Activated naive CD4-positive, alpha-beta T cell treated with anti-CD3 and anti-CD28 coated beads, Interleukin-2, amount 10 ng/mL, durations not matched to agents 7 days and 5 days (primary cell): ENCODE data around the gene GLT8D2.

ENCODE experiments used
- CTCF ChIA-PET: fragments of 350-600 bp; sonication (Branson Sonifier 250); formaldehyde crosslinking; loops from one replicate; lab custom pipeline; 2021; ENCODE audit warnings: antibody characterized with exemption; lab: Charles Lee
- DNase-seq: peaks from one replicate; pipeline ENCODE4 v3.0.0-alpha.2; 2020
- H3K27ac Mint-ChIP-seq: one replicate; pipeline ENCODE4 v1.8.0; 2021; ENCODE audit warnings: mild to moderate bottlenecking, moderate library complexity, mixed read lengths
- H3K27me3 Mint-ChIP-seq: one replicate; pipeline ENCODE4 v1.8.0; 2021; ENCODE audit warnings: mild to moderate bottlenecking, mixed read lengths
- H3K36me3 Mint-ChIP-seq: one replicate; pipeline ENCODE4 v1.8.0; 2021; ENCODE audit warnings: mixed read lengths
- H3K4me1 Mint-ChIP-seq: one replicate; pipeline ENCODE4 v1.8.0; 2021; ENCODE audit warnings: mixed read lengths
- H3K4me3 Mint-ChIP-seq: one replicate; pipeline ENCODE4 v1.8.0; 2021; ENCODE audit warnings: mild to moderate bottlenecking, moderate library complexity, mixed read lengths
- H3K9me3 Mint-ChIP-seq: one replicate; pipeline ENCODE4 v1.8.0; 2021; ENCODE audit warnings: mixed read lengths

The GLT8D2 gene, protein sequence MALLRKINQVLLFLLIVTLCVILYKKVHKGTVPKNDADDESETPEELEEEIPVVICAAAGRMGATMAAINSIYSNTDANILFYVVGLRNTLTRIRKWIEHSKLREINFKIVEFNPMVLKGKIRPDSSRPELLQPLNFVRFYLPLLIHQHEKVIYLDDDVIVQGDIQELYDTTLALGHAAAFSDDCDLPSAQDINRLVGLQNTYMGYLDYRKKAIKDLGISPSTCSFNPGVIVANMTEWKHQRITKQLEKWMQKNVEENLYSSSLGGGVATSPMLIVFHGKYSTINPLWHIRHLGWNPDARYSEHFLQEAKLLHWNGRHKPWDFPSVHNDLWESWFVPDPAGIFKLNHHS

DNA sequence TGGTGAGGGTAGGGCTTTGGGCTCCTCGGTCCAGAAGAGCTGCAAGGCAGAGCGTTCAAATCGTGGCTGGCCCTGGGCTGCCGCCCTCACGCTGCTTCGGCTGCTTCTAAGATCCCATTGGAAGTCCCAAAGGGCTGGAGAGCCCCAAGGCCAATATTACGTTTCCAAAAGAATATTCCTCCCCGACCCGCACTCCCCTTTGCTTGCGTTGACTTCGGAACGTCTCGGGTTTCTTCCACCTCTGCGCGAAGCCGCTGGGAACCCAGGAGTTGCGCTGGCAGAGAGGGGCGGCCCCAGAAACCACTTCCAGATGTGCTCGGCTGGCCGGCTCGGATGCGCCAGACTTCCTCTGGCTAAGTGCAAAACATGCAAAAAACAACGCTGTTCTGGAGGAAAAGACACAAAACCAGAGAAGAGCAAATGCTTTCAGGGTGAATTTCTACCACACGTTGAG, at the start of gene GLT8D2:
GLT8D2 (minus strand) TSS at position 285 of the 454 bp plus-strand sequence. CDS start 30,539 bp downstream, outside the sequence.
- peak; percentile 26 for DNase-seq
- no peak within 1 kb of the TSS for H3K27ac Mint-ChIP-seq
- no peaks in the 10 kb centered on the region for H3K36me3 Mint-ChIP-seq
- H3K4me3 Mint-ChIP-seq: no peak within 1 kb of the TSS
- peaks cover 8% of the 10 kb centered on the region for H3K4me1 Mint-ChIP-seq
- H3K9me3 Mint-ChIP-seq: no peaks in the 10 kb centered on the region
- peaks cover 60% of the 10 kb centered on the region for H3K27me3 Mint-ChIP-seq
- CTCF ChIA-PET: no interaction called here

DNA sequence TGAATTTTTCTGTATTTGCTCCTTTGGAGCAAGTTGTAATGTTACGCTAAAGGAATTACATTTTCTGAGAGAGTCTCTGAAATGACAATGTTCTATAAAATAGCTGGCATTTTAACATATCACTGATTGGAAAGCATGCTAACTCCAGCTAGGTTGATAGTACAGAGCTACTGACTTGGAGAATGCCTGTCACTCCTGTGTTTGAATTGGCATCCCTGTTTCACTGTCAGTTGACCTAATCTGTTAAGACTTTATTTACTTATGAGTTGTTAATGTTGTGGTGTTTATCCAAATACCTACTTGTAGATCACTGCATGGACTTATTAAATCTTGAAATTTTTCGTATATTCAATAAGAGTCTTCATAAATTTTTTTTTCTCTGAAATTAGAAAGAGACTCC, 48.0 kb upstream of the GLT8D2 start:
- peaks cover 40% of the 10 kb centered on the region for H3K36me3 Mint-ChIP-seq
- no peaks in the 10 kb centered on the region for H3K4me1 Mint-ChIP-seq
- H3K27ac Mint-ChIP-seq: no peak overlapping the region
- no peak for DNase-seq
- no peaks in the 10 kb centered on the region for H3K27me3 Mint-ChIP-seq
- CTCF ChIA-PET: interaction anchor here (1.7 to 3.5 kb wide), 2 partner anchors 10 to 11 kb away, joined by 5 to 17 read pairs; no protein-coding TSS in a partner anchor
- no peak overlapping the region for H3K4me3 Mint-ChIP-seq
- H3K9me3 Mint-ChIP-seq: no peaks in the 10 kb centered on the region

DNA sequence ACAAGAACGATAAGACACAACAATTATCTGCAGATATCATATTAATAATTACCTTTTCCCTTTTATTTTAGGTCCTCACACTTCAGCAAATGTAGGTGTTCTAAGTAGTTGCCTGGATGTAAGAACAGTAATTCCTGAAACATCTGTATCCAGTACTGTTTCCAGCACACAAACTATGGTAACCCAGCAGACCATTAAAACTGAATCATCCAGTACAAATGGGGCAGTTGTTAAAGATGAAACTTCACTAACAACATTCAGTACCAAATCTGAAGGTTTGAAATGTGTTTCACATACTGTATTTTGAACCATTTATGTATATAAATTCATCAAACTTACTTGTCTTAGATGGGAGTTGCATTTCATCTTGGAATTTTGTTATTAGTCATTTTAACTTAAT, 45.3 kb upstream of the GLT8D2 start:
- Mint-ChIP-seq H3K27me3 (no peaks in the 10 kb centered on the region), H3K4me3 (no peak overlapping the region), H3K36me3 (peaks cover 36% of the 10 kb centered on the region), H3K27ac (no peak overlapping the region), H3K4me1 (no peaks in the 10 kb centered on the region), H3K9me3 (no peaks in the 10 kb centered on the region)
- no peak for DNase-seq
- CTCF ChIA-PET: interaction anchor here (0.9 to 3.5 kb wide), 2 partner anchors 12 to 14 kb away, joined by 4 to 17 read pairs; no protein-coding TSS in a partner anchor

DNA sequence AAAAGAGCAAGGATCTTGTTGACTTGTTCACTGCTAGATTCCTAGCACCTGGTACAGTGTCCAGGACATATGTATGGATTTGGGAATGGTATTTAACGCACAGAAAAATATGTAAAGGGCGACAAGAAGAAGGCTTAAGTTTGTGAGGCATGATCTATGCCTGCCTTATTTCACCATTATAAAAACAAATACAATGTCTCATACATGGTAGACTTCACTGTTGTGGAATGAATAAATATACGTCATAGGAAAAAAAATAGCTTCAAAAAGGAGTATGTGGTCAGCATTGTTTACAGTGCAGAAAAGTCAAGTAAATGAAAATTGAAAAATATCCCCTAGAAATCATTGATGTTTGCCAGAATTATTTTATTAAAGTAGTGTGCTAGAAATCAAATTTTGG, 44.3 kb upstream of the GLT8D2 start:
- H3K9me3 Mint-ChIP-seq: no peaks in the 10 kb centered on the region
- H3K4me3 Mint-ChIP-seq: no peak overlapping the region
- peaks cover 39% of the 10 kb centered on the region for H3K36me3 Mint-ChIP-seq
- H3K27me3 Mint-ChIP-seq: no peaks in the 10 kb centered on the region
- DNase-seq: no peak
- CTCF ChIA-PET: no interaction called here
- H3K27ac Mint-ChIP-seq: no peak overlapping the region
- no peaks in the 10 kb centered on the region for H3K4me1 Mint-ChIP-seq

DNA sequence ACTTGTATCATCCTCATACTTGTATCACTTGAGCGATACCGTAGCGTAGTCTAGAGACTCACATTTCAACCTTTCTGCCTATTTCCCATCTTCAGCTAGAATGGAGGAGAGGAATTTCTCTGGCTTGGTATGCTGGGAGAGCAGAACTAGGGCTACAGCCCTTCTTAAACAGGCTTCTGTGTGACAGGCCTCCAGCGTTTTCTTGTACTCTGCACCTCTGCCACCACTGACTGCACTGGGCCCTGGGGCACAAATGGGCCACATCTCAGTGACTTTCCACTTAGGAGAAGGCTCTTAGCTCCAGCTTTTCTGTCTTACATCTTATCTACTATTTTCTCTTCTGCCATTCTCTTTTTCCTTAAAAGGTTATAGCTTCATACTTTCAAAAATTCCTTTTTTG, 41.1 kb upstream of the GLT8D2 start:
- CTCF ChIA-PET: interaction anchor here (1.2 kb wide), 1 partner anchor 33 kb away, joined by 3 read pairs; no protein-coding TSS in a partner anchor
- H3K9me3 Mint-ChIP-seq: no peaks in the 10 kb centered on the region
- H3K27me3 Mint-ChIP-seq: no peaks in the 10 kb centered on the region
- H3K4me1 Mint-ChIP-seq: no peaks in the 10 kb centered on the region
- H3K4me3 Mint-ChIP-seq: no peak overlapping the region
- H3K27ac Mint-ChIP-seq: no peak overlapping the region
- peaks cover 34% of the 10 kb centered on the region for H3K36me3 Mint-ChIP-seq
- no peak for DNase-seq

DNA sequence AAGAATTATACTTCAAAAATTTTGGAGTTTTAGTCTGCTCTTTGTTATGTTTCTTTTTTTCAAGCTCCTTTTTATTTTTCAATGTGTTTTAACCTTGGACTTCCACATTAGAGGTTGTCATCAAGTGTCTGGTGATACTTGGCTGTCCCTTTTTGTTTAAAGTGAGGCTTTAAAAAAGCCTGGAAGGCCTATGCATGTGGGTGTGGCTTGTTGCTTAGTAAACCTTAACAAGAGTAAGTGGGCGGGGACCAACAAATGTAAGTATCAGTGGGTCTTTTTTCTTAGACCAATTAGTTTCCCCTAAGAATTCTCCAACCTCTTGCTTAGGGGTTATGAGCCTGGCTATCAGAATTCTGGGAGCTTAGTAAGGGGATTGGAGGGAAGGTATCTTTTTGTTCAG, 40.7 kb upstream of the GLT8D2 start:
- Mint-ChIP-seq H3K36me3 (peaks cover 34% of the 10 kb centered on the region), H3K4me1 (no peaks in the 10 kb centered on the region), H3K4me3 (no peak overlapping the region), H3K27me3 (no peaks in the 10 kb centered on the region), H3K27ac (no peak overlapping the region), H3K9me3 (no peaks in the 10 kb centered on the region)
- no peak for DNase-seq
- CTCF ChIA-PET: interaction anchor here (1.2 kb wide), 1 partner anchor 33 kb away, joined by 3 read pairs; no protein-coding TSS in a partner anchor

DNA sequence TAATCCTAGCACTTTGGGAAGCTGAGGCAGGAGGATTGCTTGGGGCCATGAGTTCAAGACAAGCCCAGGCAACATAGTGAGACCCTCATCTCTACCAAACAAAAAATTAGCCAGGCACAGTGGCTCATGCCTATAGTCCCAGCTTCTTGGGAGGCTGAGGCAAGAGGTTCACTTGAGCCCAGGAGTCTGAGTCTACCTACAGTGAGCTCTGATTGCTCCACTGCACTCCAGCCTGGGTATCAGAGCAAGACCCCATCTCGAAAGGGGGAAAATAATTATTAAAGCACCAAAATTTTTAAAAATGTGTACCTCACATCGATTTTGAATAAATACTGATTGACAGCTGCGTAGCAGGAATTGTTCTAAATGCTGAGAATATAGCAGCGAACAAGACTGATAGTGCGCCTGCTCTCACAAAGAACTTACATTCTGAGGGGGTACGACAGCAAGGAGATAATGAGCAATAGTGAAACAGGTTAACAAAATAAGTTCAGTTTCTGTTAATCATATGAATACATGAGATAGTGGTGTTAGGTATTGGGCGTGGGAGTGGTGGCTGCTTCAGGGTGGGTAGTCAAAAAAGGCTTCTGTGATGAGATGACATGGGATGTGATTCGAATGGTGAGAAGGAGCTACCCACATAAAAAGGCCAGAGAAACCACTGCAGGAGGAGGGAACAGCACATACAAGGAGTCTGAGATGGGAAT, 33.9 kb upstream of the GLT8D2 start:
- H3K4me1 Mint-ChIP-seq: peaks cover 5% of the 10 kb centered on the region
- CTCF ChIA-PET: interaction anchor here (1.0 kb wide), 1 partner anchor 25 kb away, joined by 5 read pairs; no protein-coding TSS in a partner anchor
- H3K36me3 Mint-ChIP-seq: peaks cover 31% of the 10 kb centered on the region
- no peak overlapping the region for H3K27ac Mint-ChIP-seq
- no peaks in the 10 kb centered on the region for H3K9me3 Mint-ChIP-seq
- H3K27me3 Mint-ChIP-seq: no peaks in the 10 kb centered on the region
- DNase-seq: no peak
- no peak overlapping the region for H3K4me3 Mint-ChIP-seq

DNA sequence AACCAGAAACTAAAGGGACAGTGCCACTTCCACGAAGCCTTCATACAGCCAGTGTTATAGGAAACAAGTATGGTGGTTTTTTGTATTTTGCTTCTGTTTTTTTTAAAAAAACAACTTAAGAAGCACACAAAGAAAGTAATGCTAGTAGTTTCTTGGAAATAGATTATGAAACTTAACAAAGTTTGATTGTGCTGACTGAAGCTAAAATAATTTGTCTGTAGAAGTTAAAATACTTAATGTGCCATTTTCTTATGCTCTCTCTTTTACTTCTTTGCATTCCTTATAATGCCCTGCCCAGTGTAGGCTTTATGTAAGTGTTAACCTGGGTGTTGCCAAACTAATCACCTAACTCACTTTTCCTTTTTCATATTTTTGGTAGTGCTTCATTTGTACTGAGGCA, 30.8 kb upstream of the GLT8D2 start:
- CTCF ChIA-PET: interaction anchor here (1.3 kb wide), 1 partner anchor 28 kb away, joined by 3 read pairs; no protein-coding TSS in a partner anchor
- Mint-ChIP-seq H3K27me3 (no peaks in the 10 kb centered on the region), H3K27ac (no peak overlapping the region), H3K9me3 (no peaks in the 10 kb centered on the region), H3K4me3 (no peak overlapping the region), H3K36me3 (peaks cover 34% of the 10 kb centered on the region), H3K4me1 (peaks cover 5% of the 10 kb centered on the region)
- DNase-seq: no peak

DNA sequence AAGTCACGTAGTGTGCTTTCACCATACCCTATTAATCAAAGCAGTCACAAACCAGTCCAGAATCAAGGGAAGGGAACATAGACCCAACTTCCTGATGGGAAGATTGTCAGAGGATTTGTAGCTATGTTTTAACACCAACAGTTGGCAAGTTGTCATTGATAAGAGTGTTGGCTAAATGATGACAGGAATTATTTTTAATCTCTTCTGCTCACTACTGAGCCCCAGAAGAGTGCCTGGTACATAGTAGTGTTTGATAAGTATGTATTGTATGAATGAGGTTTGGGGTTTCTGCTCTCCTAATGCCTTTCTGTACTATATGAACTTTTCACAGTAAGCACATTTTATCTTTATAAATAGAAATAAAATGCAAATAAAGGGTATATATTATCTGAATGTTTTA, 29.0 kb upstream of the GLT8D2 start:
- no peaks in the 10 kb centered on the region for H3K27me3 Mint-ChIP-seq
- H3K4me3 Mint-ChIP-seq: no peak overlapping the region
- H3K9me3 Mint-ChIP-seq: no peaks in the 10 kb centered on the region
- peaks cover 3% of the 10 kb centered on the region for H3K4me1 Mint-ChIP-seq
- peaks cover 32% of the 10 kb centered on the region for H3K36me3 Mint-ChIP-seq
- no peak for DNase-seq
- H3K27ac Mint-ChIP-seq: no peak overlapping the region
- CTCF ChIA-PET: interaction anchor here (1.3 to 1.7 kb wide), 2 partner anchors 10 to 30 kb away, joined by 3 to 6 read pairs; no protein-coding TSS in a partner anchor

DNA sequence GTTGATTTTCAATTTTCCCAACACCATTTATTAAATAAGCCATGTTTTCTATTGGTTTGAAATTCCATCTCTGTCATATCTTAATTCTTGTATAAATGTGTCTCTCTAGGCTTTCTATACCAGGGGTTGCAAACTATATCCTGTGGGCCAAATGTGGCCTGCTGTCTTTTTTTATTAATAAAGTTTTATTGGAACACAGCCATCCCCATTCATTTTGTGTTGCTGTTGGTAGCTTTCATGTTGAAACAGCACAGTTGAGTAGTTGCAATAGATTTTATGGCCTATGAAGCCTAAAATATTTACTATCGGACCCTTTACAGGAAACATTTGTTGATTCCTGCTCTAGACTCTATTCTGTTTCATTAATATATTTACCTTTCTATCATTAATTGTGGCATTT, 23.7 kb upstream of the GLT8D2 start:
- H3K4me3 Mint-ChIP-seq: no peak overlapping the region
- no peaks in the 10 kb centered on the region for H3K27me3 Mint-ChIP-seq
- H3K27ac Mint-ChIP-seq: no peak overlapping the region
- CTCF ChIA-PET: no interaction called here
- DNase-seq: no peak
- H3K4me1 Mint-ChIP-seq: no peaks in the 10 kb centered on the region
- peaks cover 24% of the 10 kb centered on the region for H3K36me3 Mint-ChIP-seq
- H3K9me3 Mint-ChIP-seq: no peaks in the 10 kb centered on the region

DNA sequence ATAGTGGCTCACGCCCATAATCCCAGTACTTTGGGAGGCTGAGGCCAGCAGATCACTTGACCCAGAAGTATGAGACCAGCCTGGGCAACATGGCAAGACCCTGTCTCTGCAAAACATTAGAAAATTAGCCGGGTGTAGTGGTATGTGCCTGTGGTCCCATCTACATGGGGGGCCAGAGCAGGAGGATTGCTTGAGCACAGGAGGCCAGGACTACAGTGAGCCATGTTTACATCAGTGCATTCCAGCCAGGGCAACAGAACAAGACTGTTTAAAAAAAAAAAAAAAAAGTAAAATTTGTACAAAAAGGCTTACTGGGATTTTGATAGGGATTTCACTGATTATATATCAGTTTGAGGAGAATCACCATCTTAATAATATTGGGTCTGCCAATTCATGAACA, 22.1 kb upstream of the GLT8D2 start:
- Mint-ChIP-seq H3K27me3 (no peaks in the 10 kb centered on the region), H3K4me3 (no peak overlapping the region), H3K4me1 (peaks cover 5% of the 10 kb centered on the region), H3K36me3 (peaks cover 28% of the 10 kb centered on the region), H3K9me3 (no peaks in the 10 kb centered on the region), H3K27ac (no peak overlapping the region)
- no peak for DNase-seq
- CTCF ChIA-PET: no interaction called here

DNA sequence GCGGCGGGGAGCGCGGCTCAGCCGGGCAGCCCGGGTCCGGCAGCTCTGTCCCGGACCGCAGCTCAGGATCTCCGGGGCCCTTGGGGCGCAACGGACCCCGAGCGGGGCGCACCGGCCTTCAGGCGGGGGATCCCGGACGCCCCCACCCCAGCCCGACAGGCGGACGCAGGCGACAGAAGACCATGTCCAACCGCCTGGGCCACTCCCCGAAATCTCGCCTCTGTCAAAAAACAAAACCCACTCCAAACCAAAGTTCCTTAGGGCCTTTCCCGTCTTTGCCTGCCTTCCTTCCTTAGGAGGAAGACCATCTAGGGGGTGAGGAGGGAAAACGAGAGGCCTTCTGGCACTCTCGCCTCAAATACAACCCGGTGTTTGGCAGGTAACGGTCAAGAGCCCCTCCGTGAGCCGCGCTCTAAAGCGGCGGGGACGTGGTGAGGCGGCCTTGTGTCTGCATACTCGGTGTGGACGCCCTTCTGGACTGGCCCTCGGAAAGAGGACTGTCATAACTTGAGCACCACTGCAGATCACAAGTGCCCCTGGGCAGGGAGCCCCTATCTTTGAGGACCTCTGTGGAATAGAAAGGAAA, 14.9 kb upstream of the GLT8D2 start:
- Mint-ChIP-seq H3K27me3 (peaks cover 24% of the 10 kb centered on the region), H3K4me1 (peaks cover 21% of the 10 kb centered on the region), H3K27ac (peak overlapping the region; percentile 85), H3K9me3 (no peaks in the 10 kb centered on the region), H3K36me3 (peaks cover 14% of the 10 kb centered on the region), H3K4me3 (peak overlapping the region; percentile 91)
- DNase-seq: peak; percentile 27
- CTCF ChIA-PET: interaction anchor here (3.6 kb wide), 1 partner anchor 44 kb away, joined by 25 read pairs; no protein-coding TSS in a partner anchor

DNA sequence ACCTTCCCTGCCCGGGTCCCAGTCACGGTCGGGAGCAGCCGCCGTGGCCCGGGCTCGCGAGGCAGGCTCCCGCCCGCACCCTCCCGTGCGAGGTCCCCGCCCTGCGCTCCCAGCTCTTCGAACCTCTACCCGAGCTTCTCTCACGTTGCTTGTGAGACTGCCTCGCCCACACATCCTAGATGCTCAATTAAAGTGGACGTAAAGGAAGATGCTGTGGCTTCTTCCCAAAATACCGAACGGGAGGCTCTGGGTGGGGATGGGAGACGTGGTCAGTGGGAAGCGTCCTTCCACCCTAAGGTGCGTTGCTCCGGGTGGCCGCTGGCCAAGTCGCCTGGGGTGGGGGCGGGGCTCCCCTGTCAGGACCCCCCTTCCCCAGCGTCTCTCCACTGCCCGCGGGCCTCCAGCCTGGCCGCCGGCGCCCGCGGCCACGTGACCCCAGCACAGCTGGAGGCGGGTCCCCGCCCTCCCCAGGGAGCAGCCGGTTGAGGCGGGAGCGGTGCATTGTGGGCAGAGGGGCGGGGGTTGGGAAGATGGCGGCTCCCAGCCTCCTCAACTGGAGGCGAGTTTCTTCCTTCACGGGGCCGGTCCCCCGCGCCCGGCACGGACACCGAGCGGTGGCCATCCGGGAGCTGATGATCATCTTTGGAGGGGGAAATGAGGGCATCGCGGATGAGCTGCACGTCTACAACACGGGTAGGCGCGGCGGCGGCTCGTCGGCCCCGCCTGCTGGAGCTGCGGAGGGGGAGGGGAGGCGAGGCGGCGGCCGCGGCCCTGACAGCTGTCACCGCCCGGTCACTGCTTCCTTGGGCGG, 14.2 kb upstream of the GLT8D2 start, which contains the start of gene HCFC2:
HCFC2 (plus strand) TSS at position 501 of the 811 bp plus-strand sequence; CDS start at position 531, 30 bp downstream.
- peak; percentile 93 for DNase-seq
- Mint-ChIP-seq H3K9me3 (no peaks in the 10 kb centered on the region), H3K4me3 (peak within 1 kb of the TSS; percentile 91), H3K36me3 (peaks cover 11% of the 10 kb centered on the region), H3K4me1 (peaks cover 21% of the 10 kb centered on the region), H3K27ac (peak within 1 kb of the TSS; percentile 85), H3K27me3 (peaks cover 31% of the 10 kb centered on the region)
- CTCF ChIA-PET: interaction anchor here (0.8 to 3.6 kb wide), 2 partner anchors 45 to 186 kb away, joined by 4 to 25 read pairs; no protein-coding TSS in a partner anchor
